Gastroesophageal sphincter (tissue), 4 donors: ENCODE measurements around the gene WDR26. TPM values are rescaled to one million over a fixed set of nuclear protein-coding genes. Genes with fewer than 3 reads are reported as not detected.
A peak's percentile ranks its signal among the peaks of the same experiment; 100 is the strongest.

Source experiments
- ATAC-seq: fragments of 150-250 bp; one replicate; pipeline ENCODE4 v1.9.1; 2016; ENCODE audit warnings: mild to moderate bottlenecking, moderate library complexity
- H3K27ac ChIP-seq, 4 donors: fragments of 200-600 bp; sonication (generic) in 3 of 4; 1 replicate in 3 of 4; 2 replicates in 1 of 4; pipeline ENCODE4 v1.5.1; 2016 to 2019
- H3K27me3 ChIP-seq: fragments of 200-600 bp; sonication (generic); one replicate; pipeline ENCODE4 v1.5.1; 2019
- H3K36me3 ChIP-seq, 2 donors: fragments of 200-600 bp; sonication (generic); one replicate each; pipeline ENCODE4 v1.5.1; 2019; ENCODE audit warnings: control low read depth in 1 of 2
- H3K4me1 ChIP-seq, 3 donors: fragments of 200-600 bp; sonication (generic); 1 replicate in 2 of 3; 2 replicates in 1 of 3; pipeline ENCODE4 v1.5.1; 2016 to 2019; ENCODE audit warnings: control low read depth in 2 of 3
- H3K4me3 ChIP-seq, 2 donors: fragments of 200-600 bp; sonication (generic); one replicate each; pipeline ENCODE4 v1.5.1; 2019; ENCODE audit warnings: mild to moderate bottlenecking in 1 of 2, moderate library complexity in 1 of 2
- H3K9me3 ChIP-seq, 3 donors: fragments of 200-600 bp; sonication (generic); one replicate each; pipeline ENCODE4 v1.5.1; 2017 to 2019; ENCODE audit warnings: control low read depth in 2 of 3
- EP300 ChIP-seq: sonication (generic); formaldehyde crosslinking; IDR thresholded peaks from one replicate; pipeline ENCODE4 v1.6.1; 2017; ENCODE audit warnings: antibody characterized with exemption, mild to moderate bottlenecking
- POLR2A ChIP-seq, 2 donors: fragments of 450-650 bp; IDR thresholded peaks; one replicate each; pipeline ENCODE4 v1.6.1; 2017; ENCODE audit warnings: antibody characterized with exemption in 2 of 2, mild to moderate bottlenecking in 2 of 2, moderate library complexity in 1 of 2
- POLR2AphosphoS5 ChIP-seq: sonication (generic); formaldehyde crosslinking; IDR thresholded peaks from one replicate; pipeline ENCODE4 v1.6.1; 2017; ENCODE audit warnings: antibody characterized with exemption
- WGBS, 2 donors: methylation state at CpG; one replicate each; pipeline ENCODE4 v1.1.5; 2018; ENCODE audit warnings: low coverage in 1 of 2; 5-methylcytosine and 5-hydroxymethylcytosine counted together
- total RNA-seq, 4 donors: library from RNA; depleted of rRNA; stranded (reverse); fragments of >200 nt; gene quantifications; one replicate each; pipeline ENCODE4 v1.1.0, GENCODE V29; 2016
- TF ChIP-seq, protein P1 (sequence below), 4 experiments: fragments of 200-600 bp in 2 of 4; fragments of 450-650 bp in 2 of 4; sonication (generic) in 1 of 4; IDR thresholded peaks; one replicate each; pipeline ENCODE4 v1.5.1; 2017 to 2019; ENCODE audit warnings: antibody characterized with exemption in 4 of 4, mild to moderate bottlenecking in 2 of 4, moderate library complexity in 2 of 4

Gene WDR26
- total RNA-seq, 4 donors from 2014 or later: 63.9 to 94.5 (median 77.7) TPM

DNA sequence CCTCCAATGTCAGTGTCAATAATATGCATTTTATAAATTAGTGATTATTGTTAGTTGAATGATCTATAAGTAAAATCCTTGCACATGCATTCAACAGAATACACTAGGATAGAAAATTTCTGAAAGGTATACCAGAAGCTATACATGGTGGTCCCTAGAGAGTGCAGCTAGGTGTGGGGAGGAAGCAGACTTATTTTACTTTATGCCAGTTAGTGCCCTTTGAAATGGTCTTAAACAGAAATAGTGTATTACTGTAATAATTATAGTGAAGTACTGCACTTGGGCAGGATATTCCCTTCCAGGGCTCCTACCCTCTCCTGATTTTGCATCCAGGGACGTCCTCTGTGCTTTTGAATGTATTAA, 23.2 kb upstream of the WDR26 start:
- 88% methylated on average over 1 of the region's 1 CpG; no CpG with 5 or more reads in 1 of the 2 donors for WGBS, 2 donors

DNA sequence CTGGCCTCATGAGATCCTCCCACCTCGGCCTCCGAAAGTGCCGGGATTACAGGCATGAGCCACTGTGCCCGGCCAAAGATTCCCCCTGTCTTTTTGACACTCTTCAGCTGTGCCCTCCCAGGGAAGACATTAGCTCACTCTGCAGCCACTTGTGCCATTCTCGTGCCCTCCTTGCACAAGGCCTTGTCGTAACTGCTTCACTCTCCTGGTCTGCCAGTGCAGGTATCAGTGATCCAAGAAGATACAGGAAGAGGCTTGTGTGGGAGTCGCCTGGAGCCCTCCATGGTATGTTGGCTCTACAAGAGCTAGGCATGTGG, 22.0 kb upstream of the WDR26 start:
- H3K27me3 ChIP-seq: no peaks in the 10 kb centered on the region
- H3K9me3 ChIP-seq: no peaks in the 10 kb centered on the region
- TF ChIP-seq EP300 (no peak), POLR2A (IDR thresholded peaks at IDR 0.05) (no peak), POLR2AphosphoS5 (no peak)
- TF ChIP-seq, protein P1, sequence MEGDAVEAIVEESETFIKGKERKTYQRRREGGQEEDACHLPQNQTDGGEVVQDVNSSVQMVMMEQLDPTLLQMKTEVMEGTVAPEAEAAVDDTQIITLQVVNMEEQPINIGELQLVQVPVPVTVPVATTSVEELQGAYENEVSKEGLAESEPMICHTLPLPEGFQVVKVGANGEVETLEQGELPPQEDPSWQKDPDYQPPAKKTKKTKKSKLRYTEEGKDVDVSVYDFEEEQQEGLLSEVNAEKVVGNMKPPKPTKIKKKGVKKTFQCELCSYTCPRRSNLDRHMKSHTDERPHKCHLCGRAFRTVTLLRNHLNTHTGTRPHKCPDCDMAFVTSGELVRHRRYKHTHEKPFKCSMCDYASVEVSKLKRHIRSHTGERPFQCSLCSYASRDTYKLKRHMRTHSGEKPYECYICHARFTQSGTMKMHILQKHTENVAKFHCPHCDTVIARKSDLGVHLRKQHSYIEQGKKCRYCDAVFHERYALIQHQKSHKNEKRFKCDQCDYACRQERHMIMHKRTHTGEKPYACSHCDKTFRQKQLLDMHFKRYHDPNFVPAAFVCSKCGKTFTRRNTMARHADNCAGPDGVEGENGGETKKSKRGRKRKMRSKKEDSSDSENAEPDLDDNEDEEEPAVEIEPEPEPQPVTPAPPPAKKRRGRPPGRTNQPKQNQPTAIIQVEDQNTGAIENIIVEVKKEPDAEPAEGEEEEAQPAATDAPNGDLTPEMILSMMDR (IDR thresholded peaks at IDR 0.05): no peak
- 93% methylated on average over 3 of the region's 7 CpGs; no CpG with 5 or more reads in 1 of the 2 donors for WGBS, 2 donors
- no peak for ATAC-seq
- H3K4me1 ChIP-seq: peaks cover 5 to 67% (median 7%) of the 10 kb centered on the region in 3 donors
- no peaks in the 10 kb centered on the region for H3K36me3 ChIP-seq
- peak overlapping the region; percentile 63 to 84 (median 82) for H3K27ac ChIP-seq
- H3K4me3 ChIP-seq: no peak overlapping the region

More for the DNA sequence above, 23.2 kb upstream of the WDR26 start:
- TF ChIP-seq, protein P1 (IDR thresholded peaks at IDR 0.05): no peak
- TF ChIP-seq POLR2AphosphoS5 (no peak), POLR2A (IDR thresholded peaks at IDR 0.05) (no peak)
- H3K4me1 ChIP-seq: peaks cover 5 to 67% (median 7%) of the 10 kb centered on the region in 3 donors
- H3K4me3 ChIP-seq: no peak overlapping the region
- no peaks in the 10 kb centered on the region for H3K27me3 ChIP-seq
- H3K9me3 ChIP-seq: no peaks in the 10 kb centered on the region
- peak overlapping the region in 3 of 4 donors; percentile 53 to 84 (median 83) for H3K27ac ChIP-seq
- H3K36me3 ChIP-seq: no peaks in the 10 kb centered on the region
- no peak for ATAC-seq

DNA sequence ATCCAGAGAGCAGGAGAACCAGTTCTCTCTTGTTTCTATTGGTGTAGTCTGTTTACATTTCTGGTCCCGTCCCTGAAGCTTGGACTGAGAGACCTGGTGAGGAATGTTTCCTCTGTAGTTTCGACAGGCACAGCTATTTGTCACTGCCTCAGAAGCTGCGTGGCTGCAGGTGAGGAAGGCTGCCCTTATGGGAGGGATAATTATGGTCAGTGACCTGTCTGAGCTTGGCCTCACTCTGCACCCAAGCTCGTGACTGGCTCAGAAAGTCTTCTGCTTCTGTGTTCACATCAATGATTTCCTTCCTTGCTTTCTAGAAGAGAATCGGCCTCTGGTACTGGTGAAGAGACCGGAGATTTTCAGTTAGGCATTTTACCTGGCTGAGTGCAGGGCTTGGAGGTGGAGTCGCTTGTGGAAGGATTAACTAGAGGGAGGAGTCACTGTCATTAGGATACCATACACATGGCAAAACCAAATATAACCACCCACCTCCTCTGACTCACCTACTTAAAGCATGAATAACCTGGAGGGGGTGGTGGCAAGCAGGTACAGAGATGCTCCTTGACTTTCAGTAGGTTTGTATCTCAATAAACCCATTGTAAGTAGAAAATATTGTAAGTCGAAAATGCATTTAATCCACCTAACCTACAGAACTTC, 19.9 kb upstream of the WDR26 start:
- WGBS, 2 donors: 36 to 64% methylated on average over 4 of the region's 8 CpGs
- no peak for TF ChIP-seq POLR2AphosphoS5
- TF ChIP-seq POLR2A (IDR thresholded peaks at IDR 0.05): no peak
- TF ChIP-seq EP300: no peak
- TF ChIP-seq, protein P1 (IDR thresholded peaks at IDR 0.05): no peak

DNA sequence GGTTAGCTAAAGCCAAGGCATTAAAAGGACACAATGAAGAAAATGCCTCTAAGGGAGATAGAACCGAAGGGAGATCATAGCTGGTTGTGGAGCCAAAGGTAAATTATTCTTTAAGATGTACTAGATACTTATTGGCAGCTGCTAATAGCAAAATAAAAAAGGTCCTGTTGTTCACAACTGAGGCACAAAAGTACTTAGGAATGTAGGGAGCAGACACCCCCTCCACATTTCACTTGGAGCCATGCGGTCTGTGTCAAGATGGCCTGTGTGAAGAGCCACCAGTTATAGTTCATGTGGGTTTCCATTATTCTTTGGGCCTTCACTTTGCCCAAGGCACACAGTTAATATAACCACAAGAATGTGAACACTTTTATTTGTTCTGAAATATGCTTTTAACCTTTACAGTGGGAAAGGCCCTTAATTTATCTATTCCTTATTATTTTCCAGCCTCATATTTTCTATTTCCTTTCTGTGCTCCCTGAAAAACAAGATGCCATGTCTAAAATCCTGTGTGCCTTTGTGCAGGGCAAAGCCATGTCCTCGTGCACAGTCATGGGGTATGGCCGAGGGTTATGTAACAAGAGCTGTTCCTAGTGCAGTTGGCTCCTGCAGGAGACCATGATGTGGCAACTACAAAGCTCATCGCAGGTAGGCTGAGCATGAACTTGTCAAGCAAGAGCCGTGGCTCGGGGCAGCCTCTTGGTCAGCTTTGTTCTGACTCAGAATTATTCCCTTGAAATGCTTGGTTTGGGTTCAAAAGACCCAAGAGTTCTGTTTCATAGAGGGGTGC, 16.2 kb upstream of the WDR26 start:
- 94% methylated on average over 4 to 5 of the region's 7 CpGs for WGBS, 2 donors
- TF ChIP-seq, protein P1 (IDR thresholded peaks at IDR 0.05): no peak
- no peak for TF ChIP-seq POLR2A (IDR thresholded peaks at IDR 0.05)
- TF ChIP-seq EP300: no peak
- no peak for TF ChIP-seq POLR2AphosphoS5

More for the DNA sequence above, 19.9 kb upstream of the WDR26 start:
- Histone ChIP-seq H3K27me3 (no peaks in the 10 kb centered on the region), H3K4me1 (peaks cover 5 to 60% (median 7%) of the 10 kb centered on the region in 3 donors), H3K9me3 (no peaks in the 10 kb centered on the region), H3K36me3 (no peaks in the 10 kb centered on the region), H3K4me3 (no peak overlapping the region), H3K27ac (peak overlapping the region; percentile 27 to 83 (median 51))
- ATAC-seq: no peak

DNA sequence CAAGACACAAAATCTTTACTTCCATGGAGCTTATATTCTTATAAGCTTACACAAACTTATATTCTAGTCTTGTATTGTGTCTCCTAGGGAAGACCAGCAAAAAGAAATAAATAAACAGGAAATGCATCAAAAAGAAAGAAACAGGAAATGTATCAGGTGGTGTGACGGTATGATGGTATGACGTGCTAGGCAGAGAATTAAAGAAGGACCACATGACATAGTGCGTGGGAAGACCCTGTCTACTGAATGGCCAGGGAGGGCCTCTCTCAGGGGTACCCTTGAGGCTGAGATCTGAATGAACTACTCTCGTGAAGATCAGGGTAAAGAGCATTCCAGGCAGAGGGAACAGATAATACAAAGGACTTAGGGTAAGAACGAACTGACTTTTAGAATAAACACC, 15.6 kb upstream of the WDR26 start:
- ATAC-seq: no peak
- Histone ChIP-seq H3K36me3 (no peaks in the 10 kb centered on the region), H3K27ac (no peak overlapping the region), H3K9me3 (no peaks in the 10 kb centered on the region), H3K4me1 (peaks cover 0 to 40% (median 2%) of the 10 kb centered on the region in 3 donors), H3K4me3 (no peak overlapping the region), H3K27me3 (no peaks in the 10 kb centered on the region)
- WGBS, 2 donors: 72 to 81% methylated on average over 3 to 5 of the region's 5 CpGs
- no peak for TF ChIP-seq POLR2AphosphoS5
- TF ChIP-seq, protein P1 (IDR thresholded peaks at IDR 0.05): no peak

More for the DNA sequence above, 16.2 kb upstream of the WDR26 start:
- H3K27ac ChIP-seq: no peak overlapping the region
- no peaks in the 10 kb centered on the region for H3K36me3 ChIP-seq
- H3K4me1 ChIP-seq: peaks cover 0 to 46% (median 2%) of the 10 kb centered on the region in 3 donors
- no peak for ATAC-seq
- no peaks in the 10 kb centered on the region for H3K27me3 ChIP-seq
- no peaks in the 10 kb centered on the region for H3K9me3 ChIP-seq
- H3K4me3 ChIP-seq: no peak overlapping the region
